GM18909 (cell line): ENCODE measurements around the gene KSR2.

Source experiments
- ATAC-seq: cut with Tn5 transposase; IDR thresholded peaks from one replicate; pipeline ENCODE4 v1.9.1; 2021; ENCODE audit warnings: mild to moderate bottlenecking; ENCODE audit not compliant: unreplicated experiment, poor library complexity

Gene KSR2

DNA sequence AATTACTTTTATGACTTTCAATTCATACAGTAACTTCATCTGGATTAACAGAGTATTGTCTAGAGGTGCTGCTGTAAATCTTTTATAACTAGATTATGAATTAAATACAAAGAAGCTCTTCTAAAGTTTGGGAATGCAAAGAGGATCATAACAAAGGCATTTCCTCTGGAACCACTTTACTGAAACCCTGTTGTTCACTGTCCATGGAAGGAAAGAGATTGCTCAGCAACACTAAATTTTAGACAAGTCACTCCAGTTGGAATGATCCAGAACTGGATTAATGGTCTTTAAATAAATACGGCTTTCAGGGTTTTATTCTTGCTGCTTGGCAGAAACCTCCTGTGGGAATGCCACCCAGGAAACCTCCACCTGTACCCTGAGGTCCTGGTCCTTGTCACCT is 250.6 kb downstream of the KSR2 start:
- no peak for ATAC-seq

DNA sequence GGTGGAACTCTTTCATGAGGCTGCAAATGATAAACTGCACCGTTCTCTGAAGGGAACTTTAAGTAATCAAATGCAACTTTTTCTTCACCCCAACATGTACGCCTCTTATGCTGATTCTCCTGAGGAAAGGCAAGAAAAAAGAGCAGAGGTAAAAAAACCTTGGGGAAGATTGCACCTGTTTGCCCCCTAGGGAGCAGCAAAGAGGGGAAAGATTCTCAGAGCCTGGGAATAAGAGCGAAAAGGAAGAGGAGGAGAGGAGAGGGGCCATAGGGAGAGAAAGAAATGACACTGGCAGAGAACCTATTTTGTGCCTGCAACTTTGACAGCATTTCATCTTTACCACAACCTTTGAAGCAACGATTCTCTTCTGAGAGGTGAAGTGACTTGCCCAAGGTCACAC is 254.6 kb downstream of the KSR2 start:
- no peak for ATAC-seq

DNA sequence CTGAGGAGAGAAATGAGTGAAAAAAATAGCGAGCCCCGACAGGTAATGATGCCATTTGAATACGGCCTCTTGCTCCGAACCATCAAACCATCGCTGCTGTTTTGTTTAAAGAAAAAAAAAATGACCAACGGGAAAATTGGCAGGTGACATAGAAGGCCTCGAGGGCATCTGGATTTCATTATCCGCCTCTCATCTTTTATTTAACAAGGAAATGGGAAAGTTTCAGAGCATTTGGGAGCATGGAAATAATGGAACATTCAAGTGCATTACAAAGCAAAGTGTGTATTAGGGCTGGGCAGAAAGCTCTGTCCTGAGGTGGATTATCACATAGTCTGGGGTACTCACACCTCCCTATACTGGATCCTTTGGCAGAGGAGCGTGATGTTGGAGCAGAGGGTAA is 258.7 kb downstream of the KSR2 start:
- ATAC-seq: no peak

DNA sequence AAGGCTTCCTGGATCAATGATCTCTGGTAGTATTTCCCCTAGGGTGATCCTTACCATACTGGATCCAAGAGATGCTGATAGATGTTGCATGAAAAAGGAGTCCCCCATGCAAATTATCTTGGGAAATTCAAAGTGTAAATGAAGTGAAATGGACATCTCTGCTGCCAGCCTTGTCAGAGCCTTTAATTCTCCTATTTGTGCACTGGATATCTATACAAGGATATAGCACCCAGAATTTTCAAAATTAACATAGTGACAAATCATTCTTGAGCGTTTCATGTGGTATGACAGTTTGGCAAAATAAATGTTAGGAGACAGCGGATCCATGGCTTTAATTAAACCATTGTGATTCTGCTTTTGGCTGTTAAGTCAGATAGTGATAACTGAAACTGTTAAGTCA is 260.9 kb downstream of the KSR2 start:
- ATAC-seq: no peak

DNA sequence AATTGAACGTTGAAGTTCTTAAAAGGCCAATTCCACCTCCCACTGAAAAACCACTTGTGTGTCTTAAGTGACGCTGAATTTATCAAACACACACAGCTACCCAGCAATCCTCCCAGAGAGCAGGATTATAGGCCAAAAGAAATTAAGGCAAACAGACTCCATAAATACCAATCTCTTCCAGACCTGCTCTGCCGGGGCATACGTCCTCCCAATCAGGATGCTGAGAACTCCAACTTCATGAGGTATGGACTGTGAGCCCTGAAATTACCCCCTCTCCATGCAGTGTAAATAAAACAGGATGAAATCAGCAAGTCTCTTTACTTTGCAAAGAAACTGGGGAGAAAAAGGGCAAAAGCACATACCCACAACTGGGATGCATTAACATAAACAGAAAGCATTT is 265.2 kb downstream of the KSR2 start:
- ATAC-seq: no peak

DNA sequence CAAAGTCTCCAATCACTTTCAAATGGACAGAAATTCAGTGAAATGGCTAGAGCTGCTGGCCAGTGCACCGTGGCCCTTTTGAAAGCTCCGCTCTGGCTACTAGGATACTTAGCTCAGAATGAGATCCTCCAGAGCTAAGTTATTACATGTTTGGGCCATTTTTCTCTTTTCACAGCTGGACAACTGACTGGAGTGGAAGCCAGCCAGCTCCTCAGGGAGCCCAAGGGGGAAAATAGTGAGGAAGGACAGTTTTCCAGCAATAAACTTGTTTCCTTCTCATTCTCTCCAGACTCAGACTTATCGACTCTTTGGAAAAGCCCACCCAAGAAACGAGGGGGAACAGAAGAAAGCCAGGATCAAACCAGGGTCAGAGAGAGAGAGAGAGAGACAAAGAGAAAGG is 266.0 kb downstream of the KSR2 start:
- no peak for ATAC-seq

DNA sequence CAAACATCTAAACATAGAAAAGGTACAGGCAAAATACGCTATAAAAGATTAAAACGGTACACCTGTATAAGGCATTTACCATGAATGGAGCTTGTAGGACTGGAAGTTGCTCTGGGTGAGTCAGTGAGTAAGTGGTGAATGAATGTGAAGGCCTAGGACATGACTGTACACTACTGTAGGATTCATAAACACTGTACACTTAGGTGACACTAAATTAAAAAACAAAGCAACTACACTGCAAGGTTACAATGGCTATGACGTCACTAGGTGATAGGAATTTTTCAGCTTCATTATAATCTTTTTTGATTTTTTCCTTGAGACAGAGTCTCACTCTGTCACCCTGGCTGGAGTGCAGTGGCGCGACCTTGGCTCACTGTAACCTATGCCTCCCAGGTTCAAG is 269.2 kb downstream of the KSR2 start:
- no peak for ATAC-seq

DNA sequence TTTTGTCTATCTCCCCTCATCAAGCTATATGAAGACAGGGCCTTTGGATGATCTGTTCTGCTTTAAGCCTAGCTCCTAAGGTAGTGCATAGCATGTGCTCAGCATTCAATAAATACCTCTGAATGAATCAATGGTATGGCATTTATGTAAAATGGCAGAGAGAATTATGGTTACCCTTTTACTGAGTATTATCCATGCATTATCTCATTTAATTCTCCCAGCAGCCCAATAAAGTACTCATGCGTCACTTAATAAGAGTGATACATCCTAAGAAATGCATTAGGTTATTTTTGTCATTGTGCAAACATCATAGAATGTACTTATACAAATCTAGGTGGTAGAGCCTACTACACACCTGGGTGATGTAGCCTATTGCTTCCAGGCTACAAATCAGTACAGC is 269.7 kb downstream of the KSR2 start:
- ATAC-seq: no peak

DNA sequence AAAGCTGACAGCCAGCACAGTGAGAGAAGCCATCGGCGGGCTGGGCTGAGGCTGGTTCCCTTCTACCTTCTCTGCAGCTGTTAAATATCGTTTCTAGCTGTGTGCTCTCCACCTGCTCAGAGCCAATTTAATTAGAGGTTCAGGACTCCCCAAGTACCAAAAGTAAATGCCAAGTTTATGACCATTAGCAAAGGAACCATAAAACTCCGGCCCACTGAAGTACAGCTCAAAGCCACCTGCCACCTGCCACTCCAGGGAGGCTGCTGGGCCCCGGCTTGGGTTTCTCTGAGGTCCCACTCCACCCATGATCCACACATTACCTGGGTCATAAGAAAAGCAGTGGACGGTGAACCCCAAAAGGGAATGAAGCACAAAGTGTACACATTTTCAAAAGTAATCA is 272.8 kb downstream of the KSR2 start:
- ATAC-seq: no peak

DNA sequence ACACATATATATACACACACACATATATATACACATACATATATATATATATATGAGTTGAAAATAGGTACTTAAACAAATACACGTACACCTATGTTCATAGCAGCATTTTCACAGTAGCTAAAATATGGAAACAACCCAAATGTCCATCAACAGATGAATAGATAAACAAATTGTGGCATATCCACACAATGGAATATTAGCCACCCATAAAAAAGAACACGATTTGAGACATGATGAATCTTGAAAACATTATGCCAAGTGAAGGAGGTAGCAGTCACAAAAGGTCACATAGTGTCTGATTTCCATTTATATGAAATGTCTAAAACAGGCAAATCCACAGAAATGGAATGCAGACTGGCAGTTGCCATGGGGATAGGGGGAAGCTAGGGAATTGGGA is 276.3 kb downstream of the KSR2 start:
- no peak for ATAC-seq

DNA sequence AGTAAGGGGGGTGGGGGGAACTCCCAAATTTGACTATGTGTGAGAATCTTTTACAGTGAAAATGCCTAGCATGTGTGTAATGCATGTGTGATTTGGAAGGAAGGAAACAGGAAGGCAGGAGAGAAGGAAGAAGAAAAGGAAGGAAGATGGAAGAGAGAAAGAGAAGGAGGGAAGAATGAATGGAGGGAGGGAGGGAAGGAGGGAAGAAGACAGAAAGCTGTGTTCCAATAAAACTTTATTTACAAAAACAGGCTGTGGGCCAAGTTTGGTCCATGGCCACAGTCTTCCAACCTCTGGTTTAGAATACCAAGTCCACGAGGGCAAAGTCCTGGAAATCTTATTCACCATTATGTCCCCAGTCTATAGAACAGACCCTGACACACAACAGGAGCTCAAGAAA is 278.9 kb downstream of the KSR2 start:
- ATAC-seq: no peak

DNA sequence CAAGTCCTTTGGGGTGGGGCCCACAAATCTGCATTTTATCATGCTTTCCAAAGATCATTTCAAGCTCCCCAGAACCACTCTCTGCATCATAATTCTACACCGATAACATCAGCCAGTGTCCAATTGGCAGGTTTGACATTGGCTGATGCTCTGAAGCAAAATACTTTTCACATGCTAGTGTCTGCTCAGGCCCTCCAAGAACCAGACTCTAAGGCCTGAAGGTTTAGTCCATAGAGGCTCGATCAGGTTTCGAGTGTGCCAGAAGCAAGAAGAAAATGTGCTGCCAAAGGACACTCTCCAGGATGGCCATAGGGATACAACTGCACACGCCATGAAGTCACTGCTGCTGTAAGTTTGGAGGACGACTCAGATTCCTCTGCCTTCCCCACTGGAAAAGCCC is 280.3 kb downstream of the KSR2 start:
- no peak for ATAC-seq

DNA sequence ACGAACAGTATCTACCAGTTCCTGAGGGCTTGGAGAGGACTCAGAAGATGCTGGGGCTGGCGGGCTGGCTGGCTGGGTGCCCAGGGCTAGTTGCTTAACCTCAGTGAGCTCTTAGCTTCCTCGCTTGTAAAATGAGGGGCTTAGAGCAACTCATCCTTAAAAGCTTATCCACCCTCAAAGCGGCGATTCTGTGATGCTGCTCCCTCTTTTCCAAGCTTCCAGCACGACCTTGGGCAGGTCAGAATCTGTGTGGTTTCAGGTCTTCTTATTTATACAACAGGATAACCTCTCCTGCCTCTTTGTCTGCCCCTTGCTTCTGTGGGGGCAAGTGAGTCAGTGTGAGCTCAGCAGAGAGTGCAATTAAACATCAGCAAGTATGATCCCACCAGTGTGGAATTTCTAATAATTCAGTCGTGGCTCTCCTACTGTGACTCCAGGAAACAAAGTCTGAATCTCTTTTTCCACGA is 281.8 kb downstream of the KSR2 start:
- ATAC-seq: no peak

DNA sequence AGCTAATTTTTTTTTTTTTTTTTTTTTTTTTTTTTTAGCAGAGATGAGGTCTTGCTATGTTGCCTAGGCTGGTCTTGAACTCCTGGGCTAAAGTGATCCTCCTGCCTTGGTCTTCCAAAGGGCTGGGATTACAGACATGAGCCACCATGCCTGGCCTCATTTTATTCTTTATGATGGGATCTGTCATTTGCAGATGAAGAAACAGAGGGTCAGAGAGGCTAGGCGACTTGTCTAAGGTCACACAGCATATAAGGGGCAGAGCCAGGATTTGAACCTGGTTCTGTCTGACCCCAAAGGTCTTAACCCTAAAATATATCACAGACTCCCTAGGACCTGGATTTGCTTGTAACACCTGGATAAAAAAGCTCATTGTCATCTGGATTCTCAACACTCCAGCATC is 282.6 kb downstream of the KSR2 start:
- ATAC-seq: no peak

DNA sequence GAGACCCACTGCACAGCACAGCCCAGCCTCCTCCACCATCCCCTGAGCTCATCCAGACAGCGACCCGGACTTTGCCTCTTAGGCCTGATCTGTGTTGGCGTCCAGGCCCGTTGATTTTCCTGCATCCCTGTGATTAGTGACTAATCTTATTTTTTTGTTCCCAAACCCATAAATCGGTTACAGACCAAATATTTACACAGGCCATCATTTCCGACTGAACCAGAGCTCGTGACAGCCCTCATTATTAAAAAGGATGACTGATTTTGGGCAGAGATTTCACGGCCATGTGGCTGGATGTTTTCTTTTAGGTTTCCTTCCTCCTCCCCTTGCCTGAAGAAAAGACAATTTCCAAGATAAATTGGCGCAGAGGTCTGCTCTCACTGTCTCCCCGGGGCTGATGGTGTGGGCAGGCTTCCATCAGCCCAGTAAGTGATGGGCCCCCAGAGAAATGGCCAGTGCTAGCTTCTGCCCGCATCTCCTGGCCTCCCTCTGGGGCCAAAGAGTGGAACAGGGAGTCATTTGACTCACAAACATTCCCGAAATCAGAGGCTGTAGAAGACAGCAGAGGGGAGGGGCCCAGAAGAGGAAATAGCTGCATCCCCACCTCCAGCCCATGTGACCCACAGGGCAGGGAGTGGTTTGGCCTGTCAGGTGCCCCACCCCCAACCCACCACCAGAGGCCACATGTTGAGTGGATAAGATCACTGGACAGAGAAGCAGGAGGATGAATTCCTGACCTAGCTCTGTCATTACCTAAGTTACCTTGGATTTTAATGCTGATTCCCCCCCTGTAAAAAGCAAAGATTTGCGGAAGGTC is 283.5 kb downstream of the KSR2 start:
- ATAC-seq: no peak

DNA sequence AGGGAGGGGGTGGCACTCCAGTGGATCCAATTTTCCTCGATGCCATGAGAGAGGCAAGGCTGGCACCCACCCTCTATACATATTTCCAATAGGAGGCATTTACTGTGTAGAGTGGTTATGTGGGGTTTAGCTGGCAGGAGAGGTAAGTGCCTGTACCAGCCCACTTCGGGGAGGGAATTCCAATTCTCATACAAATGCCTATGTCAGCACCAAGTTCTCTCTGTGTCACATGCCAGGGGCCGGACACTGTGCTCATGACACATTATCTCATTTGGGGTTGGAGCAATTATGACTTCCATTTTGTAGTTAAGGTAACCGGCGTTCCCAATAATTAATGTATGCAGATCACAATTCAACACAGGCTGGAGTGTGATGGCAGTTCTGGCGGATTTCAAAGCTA is 284.3 kb downstream of the KSR2 start:
- ATAC-seq: no peak

DNA sequence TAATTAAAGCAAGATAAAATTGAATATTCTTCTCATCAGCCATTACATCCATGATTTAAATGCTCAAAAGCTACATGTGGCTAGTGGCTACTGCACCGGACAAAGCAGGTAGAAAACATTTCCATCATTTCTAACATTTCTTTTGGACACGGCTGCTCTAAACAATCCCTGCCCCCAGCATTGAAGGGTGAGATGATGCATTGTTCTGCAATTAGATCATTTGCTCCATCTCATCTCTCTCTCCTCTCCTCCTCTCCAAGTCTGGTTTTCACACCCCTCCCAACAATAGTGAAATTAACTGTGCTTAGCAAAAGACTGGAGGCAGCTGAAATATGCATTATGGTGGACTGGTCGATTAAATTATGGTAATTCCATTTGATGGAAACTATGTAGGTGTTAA is 288.5 kb downstream of the KSR2 start:
- ATAC-seq: no peak

DNA sequence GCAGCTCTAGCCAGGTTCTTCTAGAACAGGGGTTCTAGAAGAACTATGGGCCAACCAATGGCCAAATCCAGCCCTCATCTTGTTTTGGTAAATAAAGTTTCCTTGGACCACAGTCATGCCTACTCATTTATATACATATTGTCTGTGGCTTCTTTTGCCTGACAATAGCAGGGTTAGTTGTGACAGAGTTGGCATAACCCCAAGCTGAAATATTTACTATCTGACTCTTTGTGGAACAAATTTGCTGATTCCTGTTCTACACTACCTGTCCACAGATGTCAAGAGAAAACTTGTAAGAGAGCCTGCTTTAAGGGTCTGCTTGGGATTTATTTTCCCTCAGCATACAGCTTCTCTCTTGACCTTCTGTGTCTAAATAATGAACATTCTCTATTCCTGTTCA is 289.0 kb downstream of the KSR2 start:
- ATAC-seq: no peak

DNA sequence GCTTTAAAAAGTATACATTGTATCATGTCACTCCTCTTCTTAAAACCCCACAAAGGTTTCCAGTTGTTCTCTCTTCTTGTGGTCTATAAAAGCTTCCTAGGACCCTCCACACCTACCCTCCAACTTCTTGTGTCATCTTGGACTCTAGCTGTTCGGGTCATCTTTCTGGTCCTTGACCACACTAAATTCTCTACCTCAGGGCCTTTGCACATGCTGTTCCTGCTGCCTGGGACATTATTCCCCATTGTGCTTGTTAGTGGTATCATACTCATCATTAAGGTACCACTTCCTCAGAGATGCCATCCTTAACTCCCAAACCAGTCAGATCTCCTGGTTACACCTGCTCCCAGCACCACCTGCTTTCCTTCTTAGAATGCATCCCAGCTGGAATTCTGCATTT is 294.0 kb downstream of the KSR2 start:
- ATAC-seq: no peak

DNA sequence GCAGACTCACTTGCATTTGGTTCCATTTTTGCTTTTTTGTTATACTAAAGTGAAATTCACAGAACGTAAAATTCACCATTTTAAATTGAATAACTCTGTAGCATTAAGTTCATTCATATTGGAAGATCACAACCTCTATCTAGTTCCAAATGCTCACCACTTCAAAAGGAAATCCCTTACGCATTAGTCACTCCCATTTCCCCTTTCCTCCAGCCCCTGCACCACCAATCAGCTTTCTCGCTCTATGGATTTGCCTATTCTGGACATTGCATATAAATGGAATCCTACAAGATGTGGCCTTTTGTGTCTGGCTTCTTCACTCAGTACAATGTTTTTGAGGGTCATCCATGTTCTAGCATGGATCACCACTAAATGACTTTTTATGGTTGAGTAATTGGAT is 294.5 kb downstream of the KSR2 start:
- ATAC-seq: no peak

DNA sequence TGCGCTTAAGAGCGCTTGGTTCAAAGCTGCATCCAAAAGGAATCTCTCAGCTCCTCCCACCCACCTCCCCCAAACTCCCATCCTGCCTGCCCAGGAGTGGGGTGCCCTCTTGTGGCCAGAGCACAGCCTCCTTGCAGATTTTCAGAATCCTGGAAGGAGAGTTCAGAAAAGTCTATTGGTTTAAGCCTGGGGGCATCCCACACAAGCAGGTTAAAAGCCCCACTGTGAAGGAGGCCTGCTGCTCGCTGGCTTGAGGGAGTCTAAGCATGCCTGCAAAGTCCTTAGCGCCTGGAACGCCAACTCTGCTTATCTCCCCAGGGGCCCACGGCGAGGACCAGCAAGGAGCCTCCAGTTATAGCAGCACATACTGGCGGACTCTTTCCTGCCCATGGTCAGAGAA is 297.1 kb downstream of the KSR2 start:
- ATAC-seq: no peak

DNA sequence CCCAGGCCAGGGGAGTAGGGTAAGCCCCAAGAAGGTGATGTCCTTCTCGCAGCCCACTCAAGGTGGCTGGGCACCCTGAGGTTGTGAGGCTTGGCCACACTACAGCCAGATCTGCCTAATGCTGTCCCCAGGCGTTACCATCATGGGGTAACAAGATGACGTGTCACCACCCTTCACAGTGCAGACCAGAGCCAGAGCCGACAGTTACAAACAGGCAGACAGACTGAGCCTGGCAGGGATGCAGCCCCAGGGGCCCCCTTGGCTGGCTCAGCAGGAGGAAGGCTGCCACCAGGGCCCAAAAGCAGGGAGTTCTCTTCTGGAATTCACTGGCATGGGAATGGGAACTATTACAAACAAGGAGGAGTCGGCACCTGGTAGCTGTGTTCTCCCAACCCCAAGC is 304.6 kb downstream of the KSR2 start:
- no peak for ATAC-seq
